Mesothelial cell of epicardium (in vitro differentiated cells): ENCODE results near the gene POTEJ. TPM values are rescaled to one million over a fixed set of nuclear protein-coding genes. Genes with fewer than 3 reads are reported as not detected.
"Not testable (repeated sequence)": the region's sequence is repeated elsewhere in the genome, so short reads cannot be mapped to it uniquely, and the experiment has no call there.

Source experiments
- DNase-seq, 2 experiments: peaks; one replicate each; pipeline ENCODE4 v3.0.0; 2021; ENCODE audit warnings: low spot score in 2 of 2; ENCODE audit not compliant: unreplicated experiment in 2 of 2
- H3K27ac Mint-ChIP-seq: 2 replicates; pipeline ENCODE4 v1.8.0; 2021; ENCODE audit warnings: mixed read lengths
- H3K27me3 Mint-ChIP-seq: 2 replicates; pipeline ENCODE4 v1.8.0; 2021; ENCODE audit warnings: low read depth, mixed read lengths
- H3K36me3 Mint-ChIP-seq: 2 replicates; pipeline ENCODE4 v1.8.0; 2021; ENCODE audit warnings: mixed read lengths
- H3K4me1 Mint-ChIP-seq: 2 replicates; pipeline ENCODE4 v1.8.0; 2021; ENCODE audit warnings: mixed read lengths
- H3K4me3 Mint-ChIP-seq: 2 replicates; pipeline ENCODE4 v1.8.0; 2021; ENCODE audit warnings: mild to moderate bottlenecking, moderate library complexity, mixed read lengths
- H3K9me3 Mint-ChIP-seq: 2 replicates; pipeline ENCODE4 v1.8.0; 2021; ENCODE audit warnings: mixed read lengths
- total RNA-seq: library from RNA; stranded (reverse); gene quantifications from 3 replicates; pipeline ENCODE4 v1.2.1, GENCODE V29; 2021

POTEJ gene
- total RNA-seq, 1 donor from 2014 or later: not detected

DNA sequence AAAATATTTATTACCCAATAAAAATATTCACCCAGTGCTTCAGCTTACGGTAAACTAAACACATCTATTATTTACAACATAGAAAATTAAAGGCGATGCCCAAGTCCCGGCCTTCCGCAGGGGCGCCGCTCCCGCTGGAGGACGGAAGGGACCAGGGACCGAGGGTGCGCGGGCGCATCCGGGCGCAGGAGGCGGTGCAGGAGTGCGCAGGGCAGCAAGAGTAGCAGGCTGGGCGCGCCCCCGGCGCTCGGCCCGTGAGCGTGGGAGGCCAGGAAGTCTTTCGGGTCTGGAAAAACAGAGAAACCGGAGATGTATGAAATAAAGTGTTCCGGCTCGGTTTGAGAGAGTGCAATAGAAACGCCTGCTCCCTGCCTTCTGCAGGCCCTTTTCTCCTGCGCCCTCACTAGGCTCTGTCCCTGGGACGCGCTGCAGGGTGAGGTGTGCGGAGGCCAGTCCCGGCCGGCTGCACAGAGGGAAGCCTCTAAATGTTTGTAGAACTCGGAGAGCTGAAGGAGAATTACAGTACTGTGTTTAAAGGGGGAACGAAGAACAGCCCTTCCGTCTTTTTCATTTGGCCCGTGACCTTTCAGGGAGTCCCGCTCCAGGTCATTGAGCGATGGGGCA lies 18.3 kb upstream of the POTEJ start:
- not testable (repeated sequence) for H3K4me1 Mint-ChIP-seq, H3K27me3 Mint-ChIP-seq, H3K27ac Mint-ChIP-seq, H3K4me3 Mint-ChIP-seq, H3K36me3 Mint-ChIP-seq, H3K9me3 Mint-ChIP-seq, DNase-seq

DNA sequence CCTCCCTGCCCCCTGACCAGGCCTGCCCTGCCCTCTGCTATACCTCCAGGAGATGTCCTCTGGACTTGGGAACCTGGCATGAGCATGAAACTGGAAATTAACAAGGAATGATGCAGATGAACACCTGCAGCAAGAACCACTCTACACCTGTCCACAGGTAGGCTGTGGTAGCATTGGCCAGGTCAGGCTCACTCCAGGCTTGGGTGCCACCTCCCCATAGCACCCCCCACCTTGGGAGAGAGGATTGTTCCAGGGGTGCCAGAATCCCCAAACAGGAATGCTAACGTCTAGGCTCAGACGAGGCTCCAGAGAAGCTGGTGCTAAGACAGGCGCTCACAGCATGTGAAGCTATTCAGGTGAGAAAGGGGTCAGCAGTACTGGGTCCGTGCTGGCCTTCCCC lies 17.2 kb upstream of the POTEJ start:
- not testable (repeated sequence) for DNase-seq, H3K27ac Mint-ChIP-seq, H3K36me3 Mint-ChIP-seq

GRCh38 chr2:130596757-130597156 lies 14.5 kb upstream of the POTEJ start:
- H3K27me3 Mint-ChIP-seq, H3K4me1 Mint-ChIP-seq, H3K27ac Mint-ChIP-seq, H3K4me3 Mint-ChIP-seq, H3K9me3 Mint-ChIP-seq, H3K36me3 Mint-ChIP-seq: not testable (repeated sequence)
- peak in 1 of 2 experiments; percentile 32 for DNase-seq

More for the DNA sequence above, 17.2 kb upstream of the POTEJ start:
- H3K27me3 Mint-ChIP-seq, H3K4me3 Mint-ChIP-seq, H3K4me1 Mint-ChIP-seq, H3K9me3 Mint-ChIP-seq: not testable (repeated sequence)

GRCh38 chr2:130597994-130598393 lies 13.2 kb upstream of the POTEJ start:
- H3K27me3 Mint-ChIP-seq: peaks cover 11% of the 10 kb centered on the region
- H3K4me3 Mint-ChIP-seq, H3K27ac Mint-ChIP-seq, DNase-seq, H3K4me1 Mint-ChIP-seq, H3K9me3 Mint-ChIP-seq, H3K36me3 Mint-ChIP-seq: not testable (repeated sequence)

- not testable (repeated sequence) for H3K36me3 Mint-ChIP-seq, H3K9me3 Mint-ChIP-seq, DNase-seq, H3K4me3 Mint-ChIP-seq, H3K27ac Mint-ChIP-seq, H3K4me1 Mint-ChIP-seq
- peaks cover 12% of the 10 kb centered on the region for H3K27me3 Mint-ChIP-seq
Measured at GRCh38 chr2:130598463-130598862, 12.8 kb upstream of the POTEJ start.

- not testable (repeated sequence) for H3K4me1 Mint-ChIP-seq, H3K36me3 Mint-ChIP-seq, H3K27ac Mint-ChIP-seq, H3K9me3 Mint-ChIP-seq, H3K4me3 Mint-ChIP-seq, DNase-seq
- H3K27me3 Mint-ChIP-seq: peaks cover 10% of the 10 kb centered on the region
Measured at GRCh38 chr2:130599393-130599792, 11.8 kb upstream of the POTEJ start, which contains the start of gene CFC1. Gene CFC1, minus strand, starts transcription at chr2:130599575. Its CDS starts 288 bp downstream, at chr2:130599287.

DNA sequence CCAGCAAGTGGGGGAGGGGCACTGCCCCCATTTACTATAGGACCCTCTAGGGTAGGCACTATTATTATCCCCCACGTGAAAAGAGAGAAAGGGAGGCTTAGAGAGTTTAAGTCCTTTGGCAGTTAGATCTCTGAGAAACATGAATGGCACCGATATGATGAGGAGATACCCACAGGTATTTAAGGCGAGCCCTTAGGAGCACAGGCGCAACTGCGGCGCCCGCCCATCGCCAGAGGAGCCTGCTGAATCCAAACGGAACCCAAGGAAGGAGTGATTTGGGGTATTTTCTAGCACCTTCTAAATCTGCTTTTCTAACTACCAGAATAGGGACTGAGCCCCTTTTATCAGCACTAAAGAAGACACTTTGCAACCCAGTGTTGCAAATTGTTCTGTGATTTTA lies 11.3 kb upstream of the POTEJ start:
- H3K27ac Mint-ChIP-seq, H3K9me3 Mint-ChIP-seq, DNase-seq, H3K36me3 Mint-ChIP-seq, H3K4me3 Mint-ChIP-seq, H3K4me1 Mint-ChIP-seq: not testable (repeated sequence)
- H3K27me3 Mint-ChIP-seq: peaks cover 10% of the 10 kb centered on the region

DNA sequence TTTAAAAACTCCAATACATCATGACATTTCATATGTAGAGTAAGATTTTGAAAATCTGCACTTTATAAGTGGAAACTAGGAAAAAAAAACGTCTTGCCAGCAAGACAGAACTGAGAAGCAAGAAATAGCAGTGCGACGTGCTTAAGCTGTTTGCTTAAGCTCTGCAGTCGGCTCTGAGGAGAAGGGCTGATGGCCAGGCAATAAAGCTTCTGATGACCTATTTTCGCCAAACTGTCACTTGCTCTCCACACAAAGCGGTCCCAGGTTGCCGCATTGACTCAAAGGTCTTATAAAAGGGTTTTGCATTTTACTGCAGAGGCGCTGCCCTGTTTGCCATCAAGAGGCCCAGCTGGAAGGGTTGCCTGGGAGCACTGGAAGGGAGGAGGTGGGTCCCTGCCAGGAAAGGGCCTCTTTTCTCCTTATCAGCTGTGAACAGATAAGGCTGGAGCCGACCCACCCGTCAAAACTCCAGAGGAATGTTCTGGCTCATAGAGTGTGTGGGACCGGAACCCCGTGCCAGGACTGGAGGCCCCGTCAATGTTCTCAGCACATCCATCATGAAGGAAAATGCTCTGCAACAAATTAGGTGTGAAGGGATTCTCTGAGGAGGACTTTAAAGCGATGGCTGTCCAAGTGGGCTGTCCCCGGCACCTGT lies 9.5 kb upstream of the POTEJ start:
- not testable (repeated sequence) for H3K4me1 Mint-ChIP-seq, DNase-seq, H3K9me3 Mint-ChIP-seq, H3K27ac Mint-ChIP-seq, H3K36me3 Mint-ChIP-seq, H3K27me3 Mint-ChIP-seq, H3K4me3 Mint-ChIP-seq

DNA sequence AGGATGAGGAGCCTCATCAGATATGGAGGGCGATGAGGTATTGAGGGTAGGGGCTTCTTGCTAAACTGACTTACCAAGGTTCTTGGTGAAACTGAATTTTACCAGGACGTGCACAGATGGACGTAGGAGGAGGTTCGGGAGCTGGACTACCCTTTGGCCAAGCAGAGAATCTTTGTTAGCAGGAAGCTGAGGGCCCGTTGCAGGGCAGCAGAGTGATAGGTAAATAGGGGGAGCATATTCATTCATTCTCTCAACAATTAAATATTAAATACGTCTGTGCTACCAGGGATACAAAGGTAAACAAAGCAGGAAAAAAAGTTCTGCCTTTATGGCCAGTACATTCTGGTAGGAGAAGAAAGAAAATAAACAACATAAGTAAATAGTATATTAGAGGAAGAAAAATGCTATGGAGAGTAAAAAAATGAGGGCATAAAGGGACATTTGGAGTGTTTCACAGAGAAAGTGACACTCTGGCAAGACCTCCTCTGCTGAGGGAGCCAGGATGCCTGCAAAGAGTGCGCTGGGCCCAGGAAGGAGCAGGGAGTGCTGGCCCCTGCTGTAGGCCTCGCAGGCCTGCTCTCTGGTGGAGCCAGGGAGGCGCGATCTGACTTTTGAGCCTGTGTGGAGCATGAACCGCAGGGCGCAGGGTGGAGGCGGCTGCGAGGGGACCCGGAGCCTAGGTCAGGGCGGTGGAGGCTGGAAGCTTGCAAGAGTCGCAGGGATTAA lies 2.8 kb upstream of the POTEJ start:
- not testable (repeated sequence) for H3K27ac Mint-ChIP-seq, H3K36me3 Mint-ChIP-seq, H3K9me3 Mint-ChIP-seq, H3K4me3 Mint-ChIP-seq, DNase-seq, H3K27me3 Mint-ChIP-seq, H3K4me1 Mint-ChIP-seq

DNA sequence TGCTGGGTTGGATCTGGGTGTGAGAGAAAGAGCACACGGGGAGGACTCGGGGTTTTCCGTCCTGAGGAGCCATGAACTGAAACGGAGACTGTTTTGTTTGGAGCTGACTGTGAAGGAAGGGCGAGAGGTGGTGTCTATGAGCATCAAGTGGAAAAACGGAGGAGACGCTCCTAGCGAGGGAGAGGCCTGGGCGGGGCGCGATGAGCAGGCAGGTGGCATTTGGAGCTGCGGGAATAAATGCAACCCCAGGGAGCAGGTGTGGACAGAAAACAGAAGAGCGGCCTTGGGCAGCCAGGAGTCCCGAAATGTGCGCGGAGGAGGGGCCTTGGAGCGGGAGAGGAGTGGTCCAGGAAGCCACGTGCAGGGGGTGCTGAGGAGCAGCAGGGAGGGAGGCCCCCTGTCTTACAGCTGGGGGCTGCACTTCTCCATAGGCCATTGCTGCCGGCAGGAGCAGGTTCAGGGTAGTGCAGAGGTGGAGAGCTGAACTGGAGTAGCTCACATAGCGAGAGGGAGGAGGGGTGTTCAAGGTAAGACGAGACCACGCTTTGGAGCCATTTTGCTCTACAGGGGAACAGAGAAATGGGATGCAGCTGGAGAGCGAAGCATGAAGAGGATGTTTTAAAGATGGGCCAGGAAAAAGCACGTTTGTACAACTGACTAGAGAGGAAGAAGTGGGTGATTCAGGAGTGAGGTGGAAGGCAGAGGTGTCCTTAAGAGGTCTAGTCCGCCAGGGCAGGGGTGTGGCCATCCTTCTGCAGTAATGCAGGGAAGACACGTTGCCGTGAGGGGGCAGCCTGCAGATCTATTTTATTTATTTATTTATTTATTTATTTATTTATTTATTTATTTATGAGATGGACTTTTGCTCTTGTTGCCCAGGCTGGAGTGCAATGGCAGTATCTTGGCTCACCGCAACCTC lies 2.0 kb upstream of the POTEJ start:
- H3K27ac Mint-ChIP-seq, H3K36me3 Mint-ChIP-seq, H3K9me3 Mint-ChIP-seq: not testable (repeated sequence)

GRCh38 chr2:130610486-130610885 lies 754 bp upstream of the POTEJ start:
- not testable (repeated sequence) for H3K9me3 Mint-ChIP-seq, H3K4me3 Mint-ChIP-seq, H3K27me3 Mint-ChIP-seq, H3K27ac Mint-ChIP-seq, H3K4me1 Mint-ChIP-seq, DNase-seq, H3K36me3 Mint-ChIP-seq

More for the DNA sequence above, 2.0 kb upstream of the POTEJ start:
- H3K4me1 Mint-ChIP-seq, H3K27me3 Mint-ChIP-seq, H3K4me3 Mint-ChIP-seq, DNase-seq: not testable (repeated sequence)

GRCh38 chr2:130628784-130629475 lies 17.7 kb downstream of the POTEJ start:
- not testable (repeated sequence) for H3K4me1 Mint-ChIP-seq, H3K27ac Mint-ChIP-seq, H3K36me3 Mint-ChIP-seq, H3K4me3 Mint-ChIP-seq, H3K9me3 Mint-ChIP-seq, DNase-seq
- H3K27me3 Mint-ChIP-seq: peaks cover 10% of the 10 kb centered on the region

- H3K36me3 Mint-ChIP-seq, H3K27ac Mint-ChIP-seq, H3K4me3 Mint-ChIP-seq, DNase-seq, H3K4me1 Mint-ChIP-seq, H3K9me3 Mint-ChIP-seq: not testable (repeated sequence)
- peaks cover 12% of the 10 kb centered on the region for H3K27me3 Mint-ChIP-seq
Measured at GRCh38 chr2:130638973-130639372, 27.7 kb downstream of the POTEJ start.
